ENCODE results near the gene RASGEF1B. TPM values are rescaled to one million over a fixed set of nuclear protein-coding genes. Genes with fewer than 3 reads are reported as not detected.

Gene RASGEF1B
- total RNA-seq, 1 experiment from 2014 or later, result not detected

DNA sequence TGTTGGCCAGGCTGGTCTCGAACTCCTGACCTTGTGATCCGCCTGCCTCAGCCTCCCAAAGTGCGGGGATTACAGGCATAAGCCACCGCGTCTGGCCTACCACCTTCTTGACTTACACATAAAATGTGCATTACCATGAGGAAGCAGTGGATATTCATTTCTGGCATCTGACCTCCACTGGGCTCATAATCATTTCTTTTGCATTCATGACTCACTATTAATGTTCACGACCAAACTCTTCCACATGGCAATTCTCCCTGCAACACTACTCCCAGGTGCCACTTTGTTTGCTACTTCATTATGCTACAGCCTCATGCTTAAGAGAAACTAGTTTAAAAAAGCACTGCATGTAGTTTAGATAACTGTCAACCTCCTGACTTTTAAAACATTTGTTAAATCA, 22.7 kb downstream of the RASGEF1B start:
- no peaks in the 10 kb centered on the region; the same call in 1 of the 2 replicates for H3K27me3 ChIP-seq (replicated peaks)
- H3K36me3 ChIP-seq, result no peaks in the 10 kb centered on the region
- no peaks in the 10 kb centered on the region for H3K9me3 ChIP-seq (replicated peaks)
- DNase-seq (ENCODE audit: low read depth in 1 of 2, low spot score in 2 of 2), result no peak
- no peak overlapping the region for H3K27ac ChIP-seq
- no peaks in the 10 kb centered on the region for H3K4me1 ChIP-seq (replicated peaks)
- no peak overlapping the region for H3K4me3 ChIP-seq

- no peaks in the 10 kb centered on the region; the same call in 1 of the 2 replicates for H3K27me3 ChIP-seq (replicated peaks)
- H3K4me3 ChIP-seq, result no peak overlapping the region
- H3K36me3 ChIP-seq, result no peaks in the 10 kb centered on the region
- no peaks in the 10 kb centered on the region for H3K4me1 ChIP-seq (replicated peaks)
- no peak for DNase-seq (ENCODE audit: low read depth in 1 of 2, low spot score in 2 of 2)
- H3K9me3 ChIP-seq (replicated peaks), result no peaks in the 10 kb centered on the region
- H3K27ac ChIP-seq, result no peak overlapping the region
These were observed 24.0 kb downstream of the RASGEF1B start for GRCh38 chr4:81447566-81448229.

GRCh38 chr4:81446634-81447033, 25.1 kb downstream of the RASGEF1B start:
- no peak overlapping the region for H3K27ac ChIP-seq
- H3K4me3 ChIP-seq, result no peak overlapping the region
- no peaks in the 10 kb centered on the region; the same call in 1 of the 2 replicates for H3K27me3 ChIP-seq (replicated peaks)
- no peaks in the 10 kb centered on the region for H3K4me1 ChIP-seq (replicated peaks)
- no peaks in the 10 kb centered on the region for H3K36me3 ChIP-seq
- no peak for DNase-seq (ENCODE audit: low read depth in 1 of 2, low spot score in 2 of 2)
- H3K9me3 ChIP-seq (replicated peaks), result no peaks in the 10 kb centered on the region

GRCh38 chr4:81445196-81445595, 26.5 kb downstream of the RASGEF1B start:
- H3K27ac ChIP-seq, result no peak overlapping the region
- no peak for DNase-seq (ENCODE audit: low read depth in 1 of 2, low spot score in 2 of 2)
- no peaks in the 10 kb centered on the region for H3K9me3 ChIP-seq (replicated peaks)
- H3K36me3 ChIP-seq, result no peaks in the 10 kb centered on the region
- no peaks in the 10 kb centered on the region; the same call in 1 of the 2 replicates for H3K27me3 ChIP-seq (replicated peaks)
- no peaks in the 10 kb centered on the region for H3K4me1 ChIP-seq (replicated peaks)
- H3K4me3 ChIP-seq, result no peak overlapping the region

GRCh38 chr4:81442484-81443085, 29.1 kb downstream of the RASGEF1B start:
- DNase-seq (ENCODE audit: low read depth in 1 of 2, low spot score in 2 of 2), result no peak
- no peaks in the 10 kb centered on the region; the same call in 1 of the 2 replicates for H3K27me3 ChIP-seq (replicated peaks)
- no peaks in the 10 kb centered on the region for H3K36me3 ChIP-seq
- H3K9me3 ChIP-seq (replicated peaks), result no peaks in the 10 kb centered on the region
- no peak overlapping the region for H3K4me3 ChIP-seq
- no peaks in the 10 kb centered on the region for H3K4me1 ChIP-seq (replicated peaks)
- H3K27ac ChIP-seq, result no peak overlapping the region

- Histone ChIP-seq H3K27ac (no peak overlapping the region), H3K9me3 (replicated peaks) (no peaks in the 10 kb centered on the region), H3K4me3 (no peak overlapping the region), H3K36me3 (no peaks in the 10 kb centered on the region), H3K4me1 (replicated peaks) (no peaks in the 10 kb centered on the region), H3K27me3 (replicated peaks) (no peaks in the 10 kb centered on the region; the same call in 1 of the 2 replicates)
- DNase-seq (ENCODE audit: low read depth in 1 of 2, low spot score in 2 of 2), result no peak
These were observed 30.8 kb downstream of the RASGEF1B start for GRCh38 chr4:81440949-81441348.

DNA sequence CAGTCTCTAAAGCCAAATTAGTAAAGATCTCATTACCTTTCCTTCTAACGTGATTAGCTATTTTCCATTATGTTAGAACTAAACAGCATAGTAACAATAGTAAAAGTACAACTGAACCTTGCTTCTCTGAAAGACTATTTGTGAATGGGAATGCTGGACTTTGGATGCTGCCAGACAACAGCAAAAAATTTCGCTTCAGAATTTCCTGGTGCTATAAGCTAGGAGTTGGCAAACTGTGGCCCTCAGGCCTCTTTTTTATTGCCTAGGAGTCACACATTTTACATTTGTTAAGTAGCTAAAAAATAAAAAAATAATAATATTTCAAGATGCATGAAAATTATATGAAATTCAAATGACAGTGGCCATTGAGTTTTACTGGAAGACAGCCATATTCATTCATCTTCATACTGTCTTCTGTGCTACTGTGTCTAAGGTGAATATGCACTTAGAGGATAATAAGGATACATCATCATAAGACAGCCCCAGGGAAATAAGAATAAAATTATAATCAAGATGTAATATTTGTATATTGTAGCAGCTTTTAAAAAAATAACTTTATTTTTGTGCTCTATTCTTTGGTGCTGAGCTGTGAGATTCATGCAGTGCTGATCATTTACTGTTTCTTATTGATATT, 34.6 kb downstream of the RASGEF1B start:
- no peak overlapping the region for H3K27ac ChIP-seq
- H3K4me1 ChIP-seq (replicated peaks), result no peaks in the 10 kb centered on the region
- H3K9me3 ChIP-seq (replicated peaks), result no peaks in the 10 kb centered on the region
- no peaks in the 10 kb centered on the region for H3K27me3 ChIP-seq (replicated peaks)
- no peak overlapping the region for H3K4me3 ChIP-seq
- DNase-seq (ENCODE audit: low read depth in 1 of 2, low spot score in 2 of 2), result no peak
- H3K36me3 ChIP-seq, result no peaks in the 10 kb centered on the region

- Histone ChIP-seq H3K27ac (no peak overlapping the region), H3K9me3 (replicated peaks) (no peaks in the 10 kb centered on the region), H3K4me3 (no peak overlapping the region), H3K4me1 (replicated peaks) (no peaks in the 10 kb centered on the region), H3K36me3 (no peaks in the 10 kb centered on the region), H3K27me3 (replicated peaks) (no peaks in the 10 kb centered on the region)
- no peak for DNase-seq (ENCODE audit: low read depth in 1 of 2, low spot score in 2 of 2)
These were observed 35.6 kb downstream of the RASGEF1B start for GRCh38 chr4:81436096-81436495.

- no peak overlapping the region for H3K4me3 ChIP-seq
- no peaks in the 10 kb centered on the region for H3K4me1 ChIP-seq (replicated peaks)
- no peaks in the 10 kb centered on the region for H3K27me3 ChIP-seq (replicated peaks)
- no peaks in the 10 kb centered on the region for H3K9me3 ChIP-seq (replicated peaks)
- no peaks in the 10 kb centered on the region for H3K36me3 ChIP-seq
- H3K27ac ChIP-seq, result no peak overlapping the region
- no peak for DNase-seq (ENCODE audit: low read depth in 1 of 2, low spot score in 2 of 2)
These were observed 38.9 kb downstream of the RASGEF1B start for GRCh38 chr4:81432825-81433224.

DNA sequence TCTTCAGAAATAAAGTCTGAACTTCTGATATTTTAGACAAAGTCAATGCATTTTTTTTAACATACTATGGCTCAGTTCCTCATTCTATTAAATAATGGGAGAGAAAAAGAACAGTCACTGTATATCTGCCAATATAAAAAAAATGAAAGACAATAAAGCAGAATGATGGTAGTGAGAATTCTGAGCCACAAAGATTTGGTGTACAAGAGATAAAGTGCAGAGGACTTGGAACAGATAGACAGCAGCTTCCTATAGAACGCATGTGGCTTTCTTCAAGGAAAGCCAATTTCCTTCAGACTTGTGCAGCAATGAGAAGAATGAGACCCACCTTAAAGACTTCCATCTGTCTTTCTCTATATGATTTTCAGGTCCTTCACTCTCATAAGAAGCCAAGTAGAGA, 39.7 kb downstream of the RASGEF1B start:
- Histone ChIP-seq H3K9me3 (replicated peaks) (no peaks in the 10 kb centered on the region), H3K27me3 (replicated peaks) (no peaks in the 10 kb centered on the region), H3K27ac (no peak overlapping the region), H3K4me1 (replicated peaks) (no peaks in the 10 kb centered on the region), H3K36me3 (no peaks in the 10 kb centered on the region), H3K4me3 (no peak overlapping the region)
- DNase-seq (ENCODE audit: low read depth in 1 of 2, low spot score in 2 of 2), result no peak

- Histone ChIP-seq H3K4me3 (no peak overlapping the region), H3K27ac (no peak overlapping the region), H3K27me3 (replicated peaks) (no peaks in the 10 kb centered on the region), H3K4me1 (replicated peaks) (no peaks in the 10 kb centered on the region), H3K9me3 (replicated peaks) (no peaks in the 10 kb centered on the region), H3K36me3 (no peaks in the 10 kb centered on the region)
- no peak for DNase-seq (ENCODE audit: low read depth in 1 of 2, low spot score in 2 of 2)
These were observed 42.1 kb downstream of the RASGEF1B start for GRCh38 chr4:81429607-81430006.

DNA sequence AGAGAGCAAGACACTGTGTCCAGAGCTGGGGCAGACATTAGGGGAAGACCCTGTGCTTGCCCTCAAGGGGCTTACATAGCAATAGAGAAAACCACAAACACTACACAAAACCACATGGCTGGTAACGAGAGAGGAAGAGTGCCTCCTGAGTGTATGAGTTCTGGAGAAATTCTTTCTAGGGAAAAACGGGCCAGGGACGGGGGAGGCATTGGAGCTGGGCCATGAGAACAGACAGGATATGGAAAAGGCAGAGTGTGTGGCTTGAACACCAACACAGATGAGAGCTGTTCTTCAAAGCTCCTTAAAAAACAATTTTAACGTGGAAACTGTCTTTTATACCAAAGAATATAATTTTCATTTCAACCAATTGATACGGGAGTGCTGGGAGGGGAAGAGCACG, 42.7 kb downstream of the RASGEF1B start:
- no peaks in the 10 kb centered on the region for H3K4me1 ChIP-seq (replicated peaks)
- no peak overlapping the region for H3K4me3 ChIP-seq
- H3K36me3 ChIP-seq, result no peaks in the 10 kb centered on the region
- no peak for DNase-seq (ENCODE audit: low read depth in 1 of 2, low spot score in 2 of 2)
- no peaks in the 10 kb centered on the region for H3K9me3 ChIP-seq (replicated peaks)
- H3K27me3 ChIP-seq (replicated peaks), result no peaks in the 10 kb centered on the region
- H3K27ac ChIP-seq, result no peak overlapping the region

DNA sequence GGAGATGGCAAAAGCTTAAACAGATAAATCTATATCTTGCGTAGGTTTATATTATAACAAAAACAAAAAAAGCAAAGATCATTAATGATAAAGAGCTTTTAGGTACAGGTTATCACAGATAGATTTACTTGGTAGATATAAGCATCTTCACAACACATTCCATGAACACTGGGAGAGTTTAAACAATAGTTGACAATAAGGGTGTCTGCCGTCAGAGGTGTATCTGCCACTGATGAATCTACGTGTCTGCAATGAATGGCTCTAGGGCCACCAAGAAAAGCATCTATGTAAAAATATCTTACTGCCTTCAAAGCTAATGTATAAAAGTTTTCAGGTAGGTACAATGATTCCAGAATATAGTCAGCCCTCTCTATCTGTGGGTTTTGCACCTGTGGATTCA, 43.7 kb downstream of the RASGEF1B start:
- no peak overlapping the region for H3K27ac ChIP-seq

DNA sequence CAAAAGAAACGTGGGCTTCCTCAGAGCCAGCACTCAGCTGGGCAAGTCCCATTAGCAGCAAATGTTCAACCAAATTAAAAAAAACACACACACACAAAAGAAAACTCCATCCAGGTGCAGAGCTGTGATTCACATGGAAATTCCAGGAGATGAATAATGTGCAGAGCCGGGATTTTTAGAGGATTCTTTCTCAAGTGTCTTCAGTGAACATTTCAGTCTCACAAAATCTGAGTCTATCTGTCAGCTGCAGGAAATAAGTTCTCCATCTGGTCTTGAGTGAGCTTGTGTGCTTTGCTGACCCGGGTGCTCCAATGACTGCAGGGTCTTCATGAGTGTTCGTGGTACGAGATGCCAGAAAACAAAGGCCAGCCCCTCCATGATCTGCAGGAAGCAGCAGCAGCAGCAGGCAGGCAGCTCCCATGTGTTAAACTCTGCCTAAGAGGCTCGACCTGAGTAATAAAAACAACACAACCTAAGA, 44.3 kb downstream of the RASGEF1B start:
- no peak overlapping the region for H3K4me3 ChIP-seq
- no peaks in the 10 kb centered on the region for H3K9me3 ChIP-seq (replicated peaks)
- H3K27ac ChIP-seq, result no peak overlapping the region
- H3K36me3 ChIP-seq, result no peaks in the 10 kb centered on the region
- no peaks in the 10 kb centered on the region for H3K27me3 ChIP-seq (replicated peaks)
- H3K4me1 ChIP-seq (replicated peaks), result no peaks in the 10 kb centered on the region
- DNase-seq (ENCODE audit: low read depth in 1 of 2, low spot score in 2 of 2), result no peak

More for the DNA sequence above, 43.7 kb downstream of the RASGEF1B start:
- no peaks in the 10 kb centered on the region for H3K27me3 ChIP-seq (replicated peaks)
- DNase-seq (ENCODE audit: low read depth in 1 of 2, low spot score in 2 of 2), result no peak
- H3K4me1 ChIP-seq (replicated peaks), result no peaks in the 10 kb centered on the region
- H3K36me3 ChIP-seq, result no peaks in the 10 kb centered on the region
- H3K9me3 ChIP-seq (replicated peaks), result no peaks in the 10 kb centered on the region
- H3K4me3 ChIP-seq, result no peak overlapping the region
